Dendritic cell treated with granulocyte-macrophage colony-stimulating factor and Interleukin-4, amounts not matched to agents 40 ng/mL and 50 ng/mL, for 4 days (primary cell): Measurements from ENCODE around the gene SEZ6L.

Experiments used
- H3K27ac Mint-ChIP-seq: one replicate; pipeline ENCODE4 v1.8.0; 2022; ENCODE audit warnings: mild to moderate bottlenecking, mixed read lengths
- H3K27me3 Mint-ChIP-seq: one replicate; pipeline ENCODE4 v1.8.0; 2022; ENCODE audit warnings: mild to moderate bottlenecking, mixed read lengths
- H3K36me3 Mint-ChIP-seq: one replicate; pipeline ENCODE4 v1.8.0; 2022; ENCODE audit warnings: low read depth, mixed read lengths
- H3K4me1 Mint-ChIP-seq: one replicate; pipeline ENCODE4 v1.8.0; 2022; ENCODE audit warnings: low read depth, mixed read lengths
- H3K4me3 Mint-ChIP-seq: one replicate; pipeline ENCODE4 v1.8.0; 2022; ENCODE audit warnings: mild to moderate bottlenecking, moderate library complexity, mixed read lengths
- H3K9me3 Mint-ChIP-seq: one replicate; pipeline ENCODE4 v1.8.0; 2022; ENCODE audit warnings: mixed read lengths
- intact Hi-C: fragments of 100-400 bp; cut with micrococcal nuclease; formaldehyde crosslinking; loops from one replicate; pipeline ENCODE4 v1.15.0; 2022

Gene SEZ6L

GRCh38 chr22:26362471-26362870, 193.2 kb downstream of the SEZ6L start:
- intact Hi-C loops = no loop called here
- Mint-ChIP-seq H3K4me1 (peaks cover 7% of the 10 kb centered on the region), H3K9me3 (no peaks in the 10 kb centered on the region), H3K27me3 (peaks cover 9% of the 10 kb centered on the region), H3K27ac (no peak overlapping the region), H3K4me3 (no peak overlapping the region), H3K36me3 (no peaks in the 10 kb centered on the region)

- Mint-ChIP-seq H3K4me3 (no peak overlapping the region), H3K27me3 (peaks cover 10% of the 10 kb centered on the region), H3K36me3 (no peaks in the 10 kb centered on the region), H3K27ac (no peak overlapping the region), H3K9me3 (no peaks in the 10 kb centered on the region), H3K4me1 (peaks cover 7% of the 10 kb centered on the region)
- intact Hi-C loops = no loop called here
These were observed 195.1 kb downstream of the SEZ6L start for GRCh38 chr22:26364066-26365015.

GRCh38 chr22:26367402-26368245, 198.4 kb downstream of the SEZ6L start:
- no peaks in the 10 kb centered on the region for H3K4me1 Mint-ChIP-seq
- H3K27ac Mint-ChIP-seq = no peak overlapping the region
- no peaks in the 10 kb centered on the region for H3K36me3 Mint-ChIP-seq
- H3K27me3 Mint-ChIP-seq = peaks cover 3% of the 10 kb centered on the region
- intact Hi-C loops = no loop called here
- H3K4me3 Mint-ChIP-seq = no peak overlapping the region
- no peaks in the 10 kb centered on the region for H3K9me3 Mint-ChIP-seq

GRCh38 chr22:26372890-26373289, 203.6 kb downstream of the SEZ6L start:
- intact Hi-C loops = no loop called here
- H3K4me1 Mint-ChIP-seq = peaks cover 7% of the 10 kb centered on the region
- H3K27ac Mint-ChIP-seq = no peak overlapping the region
- H3K36me3 Mint-ChIP-seq = no peaks in the 10 kb centered on the region
- no peaks in the 10 kb centered on the region for H3K9me3 Mint-ChIP-seq
- no peak overlapping the region for H3K4me3 Mint-ChIP-seq
- H3K27me3 Mint-ChIP-seq = peaks cover 2% of the 10 kb centered on the region

- Mint-ChIP-seq H3K4me3 (no peak overlapping the region), H3K9me3 (no peaks in the 10 kb centered on the region), H3K4me1 (peaks cover 7% of the 10 kb centered on the region), H3K36me3 (no peaks in the 10 kb centered on the region), H3K27ac (no peak overlapping the region), H3K27me3 (peaks cover 2% of the 10 kb centered on the region)
- intact Hi-C loops = no loop called here
These were observed 205.2 kb downstream of the SEZ6L start for GRCh38 chr22:26374391-26375026.

GRCh38 chr22:26377170-26377830, 208.0 kb downstream of the SEZ6L start:
- no peaks in the 10 kb centered on the region for H3K9me3 Mint-ChIP-seq
- intact Hi-C loops = no loop called here
- H3K36me3 Mint-ChIP-seq = no peaks in the 10 kb centered on the region
- H3K27me3 Mint-ChIP-seq = peaks cover 4% of the 10 kb centered on the region
- no peak overlapping the region for H3K27ac Mint-ChIP-seq
- no peak overlapping the region for H3K4me3 Mint-ChIP-seq
- peaks cover 7% of the 10 kb centered on the region for H3K4me1 Mint-ChIP-seq

GRCh38 chr22:26380072-26380830, 211.0 kb downstream of the SEZ6L start:
- peaks cover 6% of the 10 kb centered on the region for H3K27me3 Mint-ChIP-seq
- H3K9me3 Mint-ChIP-seq = no peaks in the 10 kb centered on the region
- intact Hi-C loops = no loop called here
- H3K4me1 Mint-ChIP-seq = peaks cover 7% of the 10 kb centered on the region
- H3K36me3 Mint-ChIP-seq = no peaks in the 10 kb centered on the region
- H3K27ac Mint-ChIP-seq = no peak overlapping the region
- H3K4me3 Mint-ChIP-seq = no peak overlapping the region

- Mint-ChIP-seq H3K4me1 (peaks cover under 1% of the 10 kb centered on the region), H3K27me3 (peaks cover 7% of the 10 kb centered on the region), H3K4me3 (no peak overlapping the region), H3K27ac (no peak overlapping the region), H3K9me3 (no peaks in the 10 kb centered on the region), H3K36me3 (no peaks in the 10 kb centered on the region)
- intact Hi-C loops = no loop called here
These were observed 213.5 kb downstream of the SEZ6L start for GRCh38 chr22:26382782-26383181.

GRCh38 chr22:26383968-26384556, 214.8 kb downstream of the SEZ6L start:
- Mint-ChIP-seq H3K9me3 (no peaks in the 10 kb centered on the region), H3K27me3 (peaks cover 7% of the 10 kb centered on the region), H3K4me1 (no peaks in the 10 kb centered on the region), H3K27ac (no peak overlapping the region), H3K4me3 (no peak overlapping the region), H3K36me3 (no peaks in the 10 kb centered on the region)
- intact Hi-C loops = no loop called here

GRCh38 chr22:26385164-26385563, 215.9 kb downstream of the SEZ6L start:
- H3K36me3 Mint-ChIP-seq = no peaks in the 10 kb centered on the region
- H3K9me3 Mint-ChIP-seq = no peaks in the 10 kb centered on the region
- H3K4me3 Mint-ChIP-seq = no peak overlapping the region
- peaks cover 7% of the 10 kb centered on the region for H3K27me3 Mint-ChIP-seq
- H3K27ac Mint-ChIP-seq = no peak overlapping the region
- intact Hi-C loops = no loop called here
- H3K4me1 Mint-ChIP-seq = no peaks in the 10 kb centered on the region

- Mint-ChIP-seq H3K27ac (no peak overlapping the region), H3K4me1 (no peaks in the 10 kb centered on the region), H3K4me3 (no peak overlapping the region), H3K27me3 (peaks cover 5% of the 10 kb centered on the region), H3K36me3 (no peaks in the 10 kb centered on the region), H3K9me3 (no peaks in the 10 kb centered on the region)
- intact Hi-C loops = no loop called here
These were observed 219.9 kb downstream of the SEZ6L start for GRCh38 chr22:26389125-26389524.

GRCh38 chr22:26391091-26391490, 221.8 kb downstream of the SEZ6L start:
- Mint-ChIP-seq H3K27ac (no peak overlapping the region), H3K4me3 (no peak overlapping the region), H3K4me1 (no peaks in the 10 kb centered on the region), H3K9me3 (no peaks in the 10 kb centered on the region), H3K36me3 (no peaks in the 10 kb centered on the region), H3K27me3 (no peaks in the 10 kb centered on the region)
- intact Hi-C loops = no loop called here

GRCh38 chr22:26391623-26392022, 222.4 kb downstream of the SEZ6L start:
- H3K4me3 Mint-ChIP-seq = no peak overlapping the region
- no peaks in the 10 kb centered on the region for H3K9me3 Mint-ChIP-seq
- intact Hi-C loops = no loop called here
- no peaks in the 10 kb centered on the region for H3K27me3 Mint-ChIP-seq
- H3K27ac Mint-ChIP-seq = no peak overlapping the region
- no peaks in the 10 kb centered on the region for H3K4me1 Mint-ChIP-seq
- no peaks in the 10 kb centered on the region for H3K36me3 Mint-ChIP-seq
